Neural cell (in vitro differentiated cells): ENCODE measurements around the gene FARP1. TPM values are rescaled to one million over a fixed set of nuclear protein-coding genes. Genes with fewer than 3 reads are reported as not detected.

Source experiments
- H2AFZ ChIP-seq: fragments of 200-600, 300-800 bp; sonication (generic), shearing (Covaris generic); 2 replicates; pipeline ENCODE4 v1.6.0; 2014; ENCODE audit warnings: low read depth, mild to moderate bottlenecking, antibody characterized with exemption, low read length, moderate library complexity
- H3F3A ChIP-seq: fragments of 200-600 bp; shearing (Covaris generic); 2 replicates; pipeline ENCODE4 v1.6.1; 2016; ENCODE audit warnings: mild to moderate bottlenecking, moderate library complexity, mixed read lengths, antibody characterized with exemption, low read length; ENCODE audit not compliant: insufficient read depth, poor library complexity, severe bottlenecking
- H3K27ac ChIP-seq: fragments of 200-600, 300-800 bp; sonication (generic), shearing (Covaris generic); 2 replicates; pipeline ENCODE4 v1.5.1; 2014; ENCODE audit warnings: mild to moderate bottlenecking, low read length, moderate library complexity
- H3K27me3 ChIP-seq: fragments of 300-800, 200-600 bp; sonication (generic), shearing (Covaris generic); 2 replicates; pipeline ENCODE4 v1.6.0; 2014; ENCODE audit warnings: mild to moderate bottlenecking, low read depth, low read length, moderate library complexity; ENCODE audit not compliant: insufficient read depth
- H3K36me3 ChIP-seq: fragments of 300-800, 200-600 bp; sonication (generic), shearing (Covaris generic); 2 replicates; pipeline ENCODE4 v1.5.1; 2014; ENCODE audit warnings: mild to moderate bottlenecking, antibody characterized with exemption, low read length, moderate library complexity; ENCODE audit not compliant: insufficient read depth
- H3K4me2 ChIP-seq: fragments of 300-800, 200-600 bp; sonication (generic), shearing (Covaris generic); 2 replicates; pipeline ENCODE4 v1.6.0; 2014; ENCODE audit warnings: mild to moderate bottlenecking, low read length
- H3K4me3 ChIP-seq: fragments of 300-800, 200-600 bp; sonication (generic), shearing (Covaris generic); 2 replicates; pipeline ENCODE4 v1.5.1; 2014; ENCODE audit warnings: mild to moderate bottlenecking, low read length, moderate library complexity
- H3K79me2 ChIP-seq: fragments of 200-600 bp; shearing (Covaris generic); replicated peaks from 2 replicates; pipeline ENCODE4 v1.6.0; 2014; ENCODE audit warnings: mild to moderate bottlenecking, low read length, moderate library complexity; ENCODE audit not compliant: insufficient read depth
- H3K9ac ChIP-seq: fragments of 300-800, 200-600 bp; sonication (generic), shearing (Covaris generic); 2 replicates; pipeline ENCODE4 v1.6.1; 2016; ENCODE audit warnings: mild to moderate bottlenecking, low read length, mixed read lengths
- H3K9me2 ChIP-seq: fragments of 200-600 bp; shearing (Covaris generic); 2 replicates; pipeline ENCODE4 v1.6.1; 2016; ENCODE audit warnings: mild to moderate bottlenecking, low read length, mixed read lengths; ENCODE audit not compliant: insufficient read depth
- H3K9me3 ChIP-seq: fragments of 200-600, 300-800 bp; sonication (generic), shearing (Covaris generic); 2 replicates; pipeline ENCODE4 v1.6.1; 2016; ENCODE audit warnings: mild to moderate bottlenecking, mixed run types, low read length, moderate library complexity, mixed read lengths
- H4K20me1 ChIP-seq: fragments of 200-600 bp; shearing (Covaris generic); 2 replicates; pipeline ENCODE4 v1.6.1; 2016; ENCODE audit warnings: mild to moderate bottlenecking, mixed run types; ENCODE audit not compliant: insufficient read depth
- EP300 ChIP-seq: fragments of 450-650 bp; conservative IDR thresholded peaks from 2 replicates; pipeline ENCODE4 v1.6.1; 2014; ENCODE audit warnings: antibody characterized with exemption, mild to moderate bottlenecking, moderate library complexity; ENCODE audit not compliant: poor library complexity, severe bottlenecking
- EZH2 ChIP-seq: fragments of 200-600, 300-800 bp; shearing (Covaris generic), sonication (generic); IDR thresholded peaks from 2 replicates; pipeline ENCODE4 v1.6.1; 2014; ENCODE audit warnings: antibody characterized with exemption, low read length, borderline replicate concordance, mild to moderate bottlenecking; ENCODE audit not compliant: insufficient read depth, poor library complexity, severe bottlenecking
- MXI1 ChIP-seq: fragments of 450-650 bp; conservative IDR thresholded peaks from 2 replicates; pipeline ENCODE4 v1.6.1; 2014; ENCODE audit warnings: antibody characterized with exemption, mild to moderate bottlenecking; ENCODE audit not compliant: poor library complexity, severe bottlenecking
- POLR2AphosphoS5 ChIP-seq: IDR thresholded peaks from 2 replicates; pipeline ENCODE4 v1.6.1; 2012
- RAD21 ChIP-seq: fragments of 450-650 bp; conservative IDR thresholded peaks from 2 replicates; pipeline ENCODE4 v1.6.1; 2014; ENCODE audit warnings: antibody characterized with exemption, mild to moderate bottlenecking, moderate library complexity
- SMC3 ChIP-seq: fragments of 450-650 bp; conservative IDR thresholded peaks from 2 replicates; pipeline ENCODE4 v1.6.1; 2014; ENCODE audit warnings: antibody characterized with exemption, mild to moderate bottlenecking, moderate library complexity; ENCODE audit not compliant: poor library complexity
- TAF1 ChIP-seq: IDR thresholded peaks from 2 replicates; pipeline ENCODE4 v1.6.1; 2012; ENCODE audit warnings: low read depth
- polyA plus RNA-seq: library from polyadenylated mRNA; depleted of rRNA; stranded (reverse); fragments of >200 nt; gene quantifications from 2 replicates; pipeline ENCODE4 v1.2.3, GENCODE V29; 2014
- TF ChIP-seq, protein P1 (sequence below): IDR thresholded peaks from 2 replicates; pipeline ENCODE4 v1.6.1; 2012; ENCODE audit warnings: borderline replicate concordance
- TF ChIP-seq, protein P2 (sequence below): fragments of 450-650 bp; IDR thresholded peaks from 2 replicates; pipeline ENCODE4 v1.5.1; 2014; ENCODE audit warnings: antibody characterized with exemption, mild to moderate bottlenecking, moderate library complexity; ENCODE audit not compliant: poor library complexity, severe bottlenecking

The FARP1 gene
- polyA plus RNA-seq, 1 donor from 2014 or later, result 19.7 TPM

DNA sequence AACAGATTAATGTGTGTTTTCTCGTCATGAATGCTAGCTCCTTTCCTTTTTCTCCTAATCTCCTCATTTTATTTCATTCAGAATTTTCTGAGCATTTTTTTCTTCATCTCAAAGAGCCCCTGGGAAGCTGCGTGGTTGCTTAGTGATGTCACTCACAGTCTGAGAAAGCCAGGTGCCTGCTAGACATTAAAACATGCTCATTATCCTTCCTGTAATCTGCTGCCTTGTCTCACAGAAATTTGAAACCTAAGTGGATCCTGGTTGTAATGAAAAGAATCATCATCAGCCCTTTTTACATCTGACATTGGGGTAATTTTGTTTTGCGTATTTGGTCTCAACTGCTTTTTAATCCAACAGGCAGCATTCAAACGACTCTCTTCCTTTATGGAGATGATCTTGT lies 142.4 kb downstream of the FARP1 start:
- peaks cover 34% of the 10 kb centered on the region for H3K79me2 ChIP-seq
- H4K20me1 ChIP-seq, result no peaks in the 10 kb centered on the region
- H3K36me3 ChIP-seq, result no peaks in the 10 kb centered on the region
- peaks cover 16% of the 10 kb centered on the region for H3F3A ChIP-seq
- TF ChIP-seq, protein P1, sequence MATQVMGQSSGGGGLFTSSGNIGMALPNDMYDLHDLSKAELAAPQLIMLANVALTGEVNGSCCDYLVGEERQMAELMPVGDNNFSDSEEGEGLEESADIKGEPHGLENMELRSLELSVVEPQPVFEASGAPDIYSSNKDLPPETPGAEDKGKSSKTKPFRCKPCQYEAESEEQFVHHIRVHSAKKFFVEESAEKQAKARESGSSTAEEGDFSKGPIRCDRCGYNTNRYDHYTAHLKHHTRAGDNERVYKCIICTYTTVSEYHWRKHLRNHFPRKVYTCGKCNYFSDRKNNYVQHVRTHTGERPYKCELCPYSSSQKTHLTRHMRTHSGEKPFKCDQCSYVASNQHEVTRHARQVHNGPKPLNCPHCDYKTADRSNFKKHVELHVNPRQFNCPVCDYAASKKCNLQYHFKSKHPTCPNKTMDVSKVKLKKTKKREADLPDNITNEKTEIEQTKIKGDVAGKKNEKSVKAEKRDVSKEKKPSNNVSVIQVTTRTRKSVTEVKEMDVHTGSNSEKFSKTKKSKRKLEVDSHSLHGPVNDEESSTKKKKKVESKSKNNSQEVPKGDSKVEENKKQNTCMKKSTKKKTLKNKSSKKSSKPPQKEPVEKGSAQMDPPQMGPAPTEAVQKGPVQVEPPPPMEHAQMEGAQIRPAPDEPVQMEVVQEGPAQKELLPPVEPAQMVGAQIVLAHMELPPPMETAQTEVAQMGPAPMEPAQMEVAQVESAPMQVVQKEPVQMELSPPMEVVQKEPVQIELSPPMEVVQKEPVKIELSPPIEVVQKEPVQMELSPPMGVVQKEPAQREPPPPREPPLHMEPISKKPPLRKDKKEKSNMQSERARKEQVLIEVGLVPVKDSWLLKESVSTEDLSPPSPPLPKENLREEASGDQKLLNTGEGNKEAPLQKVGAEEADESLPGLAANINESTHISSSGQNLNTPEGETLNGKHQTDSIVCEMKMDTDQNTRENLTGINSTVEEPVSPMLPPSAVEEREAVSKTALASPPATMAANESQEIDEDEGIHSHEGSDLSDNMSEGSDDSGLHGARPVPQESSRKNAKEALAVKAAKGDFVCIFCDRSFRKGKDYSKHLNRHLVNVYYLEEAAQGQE, result no peak
- TF ChIP-seq POLR2AphosphoS5 (peak; percentile 47), EP300 (peak; percentile 75), MXI1 (no peak), TAF1 (no peak), RAD21 (no peak)
- peak overlapping the region; percentile 59 for H3K4me3 ChIP-seq
- H3K9ac ChIP-seq, result peak overlapping the region; percentile 67
- H3K9me3 ChIP-seq, result no peaks in the 10 kb centered on the region
- peak overlapping the region; percentile 98 for H3K27ac ChIP-seq
- peak overlapping the region; percentile 79 for H3K4me2 ChIP-seq
- no peaks in the 10 kb centered on the region for H3K27me3 ChIP-seq
- no peak overlapping the region for H2AFZ ChIP-seq
- H3K9me2 ChIP-seq, result no peaks in the 10 kb centered on the region

DNA sequence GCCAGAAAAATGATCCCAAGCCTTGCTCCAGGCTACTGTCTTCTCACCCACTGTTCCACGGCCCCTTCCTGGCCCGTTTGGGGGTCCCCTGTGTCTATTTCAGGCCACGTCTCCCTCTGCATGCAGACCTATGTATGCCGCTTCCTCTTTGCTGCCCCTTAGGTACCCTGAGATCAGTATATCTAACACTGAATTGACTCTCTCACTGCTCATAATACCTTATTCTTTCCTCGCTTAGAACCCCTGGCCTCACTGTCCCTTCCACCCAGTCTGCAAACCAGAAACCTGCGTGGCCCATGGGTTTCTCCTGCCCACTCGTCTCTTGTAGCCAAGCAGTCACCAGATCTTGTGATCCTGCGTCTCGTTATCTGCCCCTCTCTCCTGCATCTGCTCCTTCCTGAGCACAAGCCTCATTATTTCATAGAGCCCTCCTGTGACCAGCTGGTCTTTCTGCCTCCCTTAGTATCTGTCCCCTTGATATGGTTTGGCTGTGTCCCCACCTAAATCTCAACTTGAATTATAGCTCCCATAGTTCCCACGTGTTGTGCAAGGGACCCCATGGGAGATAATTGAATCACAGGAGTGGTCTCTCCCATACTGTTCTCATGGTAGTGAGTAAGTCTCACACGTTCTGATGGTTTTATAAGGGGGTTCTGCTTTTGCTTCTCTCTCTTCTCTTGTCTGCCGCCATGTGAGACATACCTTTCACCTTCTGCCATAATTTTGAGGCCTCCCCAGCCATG lies 143.1 kb downstream of the FARP1 start:
- Histone ChIP-seq H3K9me3 (no peaks in the 10 kb centered on the region), H3F3A (peaks cover 16% of the 10 kb centered on the region), H3K27ac (peak overlapping the region; percentile 98), H3K9me2 (no peaks in the 10 kb centered on the region), H4K20me1 (no peaks in the 10 kb centered on the region), H3K9ac (peak overlapping the region; percentile 67), H3K79me2 (peaks cover 40% of the 10 kb centered on the region), H2AFZ (no peak overlapping the region), H3K4me3 (peak overlapping the region; percentile 59), H3K36me3 (no peaks in the 10 kb centered on the region), H3K27me3 (no peaks in the 10 kb centered on the region), H3K4me2 (peak overlapping the region; percentile 79)
- TF ChIP-seq MXI1 (peak; percentile 23), EP300 (no peak), SMC3 (no peak)
- TF ChIP-seq, protein P2, sequence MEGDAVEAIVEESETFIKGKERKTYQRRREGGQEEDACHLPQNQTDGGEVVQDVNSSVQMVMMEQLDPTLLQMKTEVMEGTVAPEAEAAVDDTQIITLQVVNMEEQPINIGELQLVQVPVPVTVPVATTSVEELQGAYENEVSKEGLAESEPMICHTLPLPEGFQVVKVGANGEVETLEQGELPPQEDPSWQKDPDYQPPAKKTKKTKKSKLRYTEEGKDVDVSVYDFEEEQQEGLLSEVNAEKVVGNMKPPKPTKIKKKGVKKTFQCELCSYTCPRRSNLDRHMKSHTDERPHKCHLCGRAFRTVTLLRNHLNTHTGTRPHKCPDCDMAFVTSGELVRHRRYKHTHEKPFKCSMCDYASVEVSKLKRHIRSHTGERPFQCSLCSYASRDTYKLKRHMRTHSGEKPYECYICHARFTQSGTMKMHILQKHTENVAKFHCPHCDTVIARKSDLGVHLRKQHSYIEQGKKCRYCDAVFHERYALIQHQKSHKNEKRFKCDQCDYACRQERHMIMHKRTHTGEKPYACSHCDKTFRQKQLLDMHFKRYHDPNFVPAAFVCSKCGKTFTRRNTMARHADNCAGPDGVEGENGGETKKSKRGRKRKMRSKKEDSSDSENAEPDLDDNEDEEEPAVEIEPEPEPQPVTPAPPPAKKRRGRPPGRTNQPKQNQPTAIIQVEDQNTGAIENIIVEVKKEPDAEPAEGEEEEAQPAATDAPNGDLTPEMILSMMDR, result no peak

DNA sequence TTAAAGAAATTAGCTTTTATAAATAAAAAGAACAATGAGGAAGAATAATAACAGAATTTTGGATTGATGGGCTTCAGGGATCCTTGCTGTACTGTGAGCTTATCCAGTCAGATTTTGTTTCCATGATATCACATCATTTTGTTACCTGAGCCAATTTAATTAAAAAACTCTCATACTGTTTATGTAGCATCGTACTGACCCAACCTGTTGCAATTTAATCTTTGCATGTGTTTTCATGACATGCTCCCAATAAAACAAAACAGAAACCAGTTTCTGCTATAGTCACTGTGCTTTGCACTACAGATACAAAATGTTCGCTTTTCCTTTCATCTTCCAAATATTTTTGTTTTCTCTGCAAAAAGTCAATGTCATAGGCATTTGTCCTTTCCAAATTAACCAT lies 143.9 kb downstream of the FARP1 start:
- Histone ChIP-seq H3F3A (peaks cover 16% of the 10 kb centered on the region), H3K4me2 (no peak overlapping the region), H3K27me3 (no peaks in the 10 kb centered on the region), H4K20me1 (no peaks in the 10 kb centered on the region), H3K36me3 (no peaks in the 10 kb centered on the region), H3K9ac (peak overlapping the region; percentile 67), H2AFZ (no peak overlapping the region), H3K9me2 (no peaks in the 10 kb centered on the region), H3K79me2 (peaks cover 37% of the 10 kb centered on the region), H3K4me3 (peak overlapping the region; percentile 59), H3K9me3 (no peaks in the 10 kb centered on the region), H3K27ac (peak overlapping the region; percentile 98)
- TF ChIP-seq EP300 (no peak), POLR2AphosphoS5 (no peak), MXI1 (no peak), SMC3 (no peak), TAF1 (no peak), RAD21 (no peak), EZH2 (no peak)
- TF ChIP-seq, protein P1, result no peak
- TF ChIP-seq, protein P2, result no peak
